HG03196 (cell line): ENCODE results near the gene C20orf144.

ENCODE experiments used
- ATAC-seq: cut with Tn5 transposase; IDR thresholded peaks from one replicate; pipeline ENCODE4 v1.9.1; 2021; ENCODE audit not compliant: unreplicated experiment

The C20orf144 gene

DNA sequence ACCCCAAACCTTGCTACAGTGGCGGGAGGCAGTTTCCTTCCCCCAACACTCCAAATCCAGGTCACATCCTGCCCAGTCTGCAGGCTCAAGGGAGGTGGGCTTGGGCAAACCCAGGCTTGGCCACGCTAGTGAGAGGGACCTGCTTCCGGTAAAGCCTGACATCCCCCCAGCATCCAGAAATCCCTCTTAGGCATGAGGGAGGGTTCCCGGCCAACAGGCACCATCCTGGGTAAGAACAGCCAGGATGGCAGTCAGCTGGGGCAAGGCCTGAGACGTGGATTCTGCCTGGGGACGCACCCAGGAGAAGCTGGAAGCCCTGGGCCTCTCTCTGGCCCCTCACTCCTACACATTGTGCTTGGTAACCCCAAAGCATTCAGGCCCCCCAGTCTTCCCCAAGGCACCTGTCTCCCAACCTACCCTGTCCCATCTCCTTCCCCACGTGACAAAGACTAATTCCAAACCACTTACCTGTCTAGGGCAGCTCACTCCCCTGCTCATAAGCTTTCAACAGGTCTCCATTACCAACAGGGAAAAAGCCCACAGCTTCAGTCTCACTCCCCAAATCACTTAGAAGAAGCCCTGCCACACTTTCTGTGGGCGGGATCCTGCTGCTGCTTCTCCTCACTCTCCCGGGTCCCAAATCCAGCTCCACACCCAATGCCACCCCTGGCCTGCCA is 2.1 kb downstream of the C20orf144 start:
- no peak for ATAC-seq

DNA sequence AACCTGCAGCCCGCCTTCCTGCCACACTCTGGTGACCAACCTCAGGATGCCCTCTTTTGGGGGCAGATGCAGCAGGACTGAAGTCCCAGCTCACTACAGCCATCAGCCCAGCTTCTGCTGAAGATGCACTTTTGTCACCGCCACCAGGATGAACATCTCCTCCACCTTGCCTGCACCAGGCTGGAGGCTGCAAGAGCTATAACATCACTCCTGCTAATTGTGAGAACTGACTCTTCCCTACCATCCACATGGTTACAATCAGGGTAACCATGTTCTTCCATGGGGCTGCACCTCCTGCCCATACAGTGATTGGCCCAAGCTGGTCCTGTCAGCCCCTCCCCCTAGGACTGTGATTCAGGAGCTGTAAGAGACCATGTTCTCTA is 2.6 kb downstream of the C20orf144 start:
- ATAC-seq: no peak

DNA sequence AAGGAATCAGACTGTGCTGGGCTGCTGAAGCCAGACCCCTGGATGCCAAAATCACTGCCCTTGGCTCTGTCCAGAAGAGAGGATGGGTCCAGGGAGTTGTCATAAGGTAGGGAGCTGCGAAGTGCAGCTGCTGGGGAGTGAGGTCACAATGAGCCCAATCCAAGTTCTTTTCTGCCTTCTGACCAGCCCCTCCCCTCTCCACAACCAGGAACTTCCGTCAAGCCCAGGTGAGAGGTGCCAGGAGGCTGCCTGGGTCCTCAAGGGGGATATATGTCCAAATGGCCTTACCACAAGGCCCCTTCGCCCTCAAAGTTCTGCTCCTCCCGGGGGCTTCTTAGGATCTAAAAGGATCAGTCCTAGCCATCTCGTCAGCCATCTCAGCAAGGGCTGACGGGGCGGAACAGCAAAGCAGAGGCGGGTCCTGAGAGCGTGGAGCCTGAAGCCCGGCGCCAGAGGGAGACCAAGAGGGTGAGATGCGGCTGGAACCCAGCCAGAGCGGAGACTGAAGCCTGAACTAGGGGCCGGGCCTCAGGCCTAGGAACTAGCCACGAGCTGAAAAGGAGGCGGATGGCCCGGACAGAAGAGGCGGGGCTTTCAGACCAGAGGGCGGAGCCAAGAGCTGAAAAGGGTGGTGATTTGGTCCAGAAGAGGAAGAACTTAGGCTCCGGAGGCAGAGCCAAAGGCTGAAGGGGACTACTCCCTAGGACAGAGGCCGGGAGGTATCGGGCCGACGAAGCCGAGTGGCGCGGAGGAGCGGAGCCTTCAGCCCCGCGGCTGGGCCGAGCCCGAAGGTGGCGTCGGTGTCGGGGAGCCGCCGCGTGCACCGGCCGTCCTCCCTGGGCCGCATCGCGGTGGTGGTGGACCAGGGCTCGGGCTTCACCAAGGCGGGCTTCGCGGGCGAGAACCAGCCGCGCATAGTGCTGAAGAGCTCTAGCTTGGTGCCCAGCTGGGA is 4.4 kb downstream of the C20orf144 start, which contains the start of gene ACTL10:
Gene ACTL10, plus strand, starts transcription at position 651 of the 952 bp plus-strand sequence. CDS start 555 bp downstream, outside the sequence.
- ATAC-seq: peak; percentile 58

DNA sequence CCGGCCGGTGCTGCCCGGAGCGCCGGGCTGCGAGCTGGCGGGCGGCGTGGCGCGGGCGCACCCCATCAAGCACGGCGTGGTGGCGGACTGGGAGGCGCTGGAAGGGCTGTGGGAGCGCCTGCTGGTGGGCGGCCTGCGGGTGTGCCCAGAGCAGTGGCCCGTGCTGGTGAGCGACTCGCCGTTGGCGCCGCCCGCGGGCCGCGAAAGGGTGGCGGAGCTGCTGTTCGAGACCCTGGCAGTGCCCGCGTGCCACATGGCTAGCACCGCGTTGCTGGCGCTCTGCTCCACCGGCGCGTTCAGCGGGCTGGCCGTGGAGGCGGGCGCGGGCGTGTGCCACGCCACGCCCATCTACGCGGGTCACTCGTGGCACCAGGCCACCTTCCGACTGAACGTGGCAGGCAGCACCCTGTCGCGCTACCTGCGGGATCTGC is 5.1 kb downstream of the C20orf144 start:
- peak; percentile 2 for ATAC-seq

DNA sequence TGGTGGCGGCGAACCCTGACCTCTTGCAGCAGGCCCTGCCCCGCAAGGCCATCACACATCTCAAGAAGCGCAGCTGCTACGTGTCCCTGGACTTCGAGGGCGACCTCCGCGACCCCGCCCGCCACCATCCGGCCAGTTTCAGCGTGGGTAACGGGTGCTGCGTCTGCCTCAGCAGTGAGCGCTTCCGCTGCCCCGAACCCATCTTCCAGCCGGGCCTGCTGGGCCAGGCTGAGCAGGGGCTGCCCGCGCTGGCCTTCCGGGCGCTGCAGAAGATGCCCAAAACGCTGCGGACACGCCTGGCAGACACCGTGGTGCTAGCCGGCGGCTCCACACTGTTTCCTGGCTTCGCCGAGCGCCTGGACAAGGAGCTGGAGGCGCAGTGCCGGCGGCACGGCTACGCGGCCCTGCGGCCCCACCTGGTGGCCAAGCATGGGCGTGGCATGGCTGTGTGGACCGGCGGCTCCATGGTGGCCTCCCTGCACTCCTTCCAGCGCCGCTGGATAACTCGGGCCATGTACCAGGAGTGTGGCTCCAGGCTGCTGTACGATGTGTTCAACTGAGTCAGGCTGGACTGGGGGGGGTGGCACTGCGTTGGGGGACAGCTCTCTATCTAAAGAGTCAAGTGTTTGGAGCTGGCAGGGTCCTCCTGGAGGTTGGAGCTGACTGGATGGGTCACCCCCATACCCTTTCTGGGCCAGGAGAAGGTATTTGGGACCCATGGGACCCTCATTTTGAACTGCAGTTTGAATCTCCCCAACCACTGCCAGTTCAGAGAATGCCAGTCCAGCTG is 5.7 kb downstream of the C20orf144 start:
- ATAC-seq: peak; percentile 42

DNA sequence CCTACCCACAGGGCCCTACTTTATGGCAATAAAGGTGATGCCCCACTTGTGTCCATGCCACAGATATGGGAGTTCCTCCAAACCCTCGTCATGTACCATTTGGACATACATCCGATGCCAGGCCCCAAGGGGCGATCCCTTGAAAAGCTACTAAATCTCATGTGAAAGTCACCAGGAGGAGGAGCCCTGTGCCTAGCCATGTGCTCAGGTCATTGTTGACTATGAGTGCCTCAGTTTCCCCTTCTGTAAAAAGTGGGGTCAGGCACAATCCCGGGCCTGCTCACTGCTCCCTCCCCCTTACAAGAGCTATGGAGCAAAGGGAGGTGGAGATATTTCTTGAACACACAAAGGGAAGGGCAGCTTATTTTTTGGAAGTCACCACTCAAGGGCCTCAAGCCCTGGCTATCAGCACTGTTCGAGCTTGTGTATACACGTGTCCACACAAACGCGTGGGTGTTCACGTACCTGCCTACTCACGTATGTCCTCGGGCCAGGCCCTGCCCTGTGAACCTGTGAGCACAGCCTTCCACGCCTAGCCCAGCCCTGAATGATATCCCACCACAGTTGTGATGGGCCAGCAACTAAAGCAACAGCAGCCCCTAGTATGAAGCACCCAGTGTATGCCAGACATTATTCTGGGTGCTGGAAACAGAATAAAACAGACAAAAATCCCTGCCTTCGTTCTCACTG is 6.5 kb downstream of the C20orf144 start:
- no peak for ATAC-seq

DNA sequence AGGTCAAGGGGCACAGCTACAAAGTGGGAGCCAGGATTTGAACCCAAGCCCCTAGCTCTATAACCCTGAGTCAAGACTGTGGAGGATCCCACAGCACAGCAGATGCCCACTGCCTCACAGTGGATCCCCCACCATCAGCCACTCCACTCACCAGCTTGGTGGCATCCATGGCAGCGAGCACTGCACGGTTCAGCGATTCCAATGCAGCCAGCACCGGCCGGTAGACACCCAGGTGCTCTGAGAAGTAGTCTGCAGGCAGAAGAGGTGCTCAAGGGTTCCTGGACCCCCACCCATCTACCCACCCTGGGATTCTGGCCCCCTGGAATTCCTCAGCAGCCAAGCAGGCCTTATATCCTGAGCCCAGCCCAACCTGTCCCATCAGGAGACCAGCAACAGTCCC is 7.1 kb downstream of the C20orf144 start:
- ATAC-seq: no peak

DNA sequence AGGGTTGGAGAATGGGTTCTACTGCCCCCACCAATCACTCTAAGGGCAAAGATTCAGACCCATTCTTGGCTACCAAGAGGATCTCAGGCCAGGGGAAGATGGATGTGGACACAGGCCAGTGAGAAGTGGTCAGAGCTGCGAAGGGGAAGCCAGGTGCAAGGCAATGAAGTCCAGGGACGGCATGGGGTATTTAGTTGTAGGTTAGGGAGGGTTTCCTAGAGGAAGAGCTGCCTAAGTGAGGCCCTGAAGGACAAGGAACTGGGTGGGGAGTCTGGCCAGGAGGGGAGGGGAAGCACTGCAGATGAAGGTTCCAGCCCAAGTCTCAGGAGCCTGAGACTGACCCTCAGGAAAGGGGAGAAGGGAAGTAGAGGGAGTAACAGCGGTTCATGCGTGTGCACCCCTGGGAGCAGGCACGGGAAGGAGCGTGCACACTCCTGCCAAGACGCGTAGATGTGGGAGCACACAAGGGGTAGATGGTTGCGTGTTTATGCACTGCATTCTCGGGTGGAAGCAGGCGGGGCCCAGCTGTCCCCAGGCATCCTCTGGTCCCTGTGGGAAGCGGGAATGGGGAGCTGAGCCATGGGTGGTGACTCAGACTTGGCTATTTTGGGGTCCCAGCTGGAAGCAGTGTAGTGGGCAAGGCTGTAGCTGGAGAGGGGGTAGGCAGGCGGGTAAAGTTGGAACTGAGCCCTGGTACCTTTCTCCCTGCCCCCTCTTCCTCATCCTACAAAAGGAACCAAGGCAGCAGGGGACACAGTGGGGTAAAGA is 7.9 kb downstream of the C20orf144 start:
- no peak for ATAC-seq

DNA sequence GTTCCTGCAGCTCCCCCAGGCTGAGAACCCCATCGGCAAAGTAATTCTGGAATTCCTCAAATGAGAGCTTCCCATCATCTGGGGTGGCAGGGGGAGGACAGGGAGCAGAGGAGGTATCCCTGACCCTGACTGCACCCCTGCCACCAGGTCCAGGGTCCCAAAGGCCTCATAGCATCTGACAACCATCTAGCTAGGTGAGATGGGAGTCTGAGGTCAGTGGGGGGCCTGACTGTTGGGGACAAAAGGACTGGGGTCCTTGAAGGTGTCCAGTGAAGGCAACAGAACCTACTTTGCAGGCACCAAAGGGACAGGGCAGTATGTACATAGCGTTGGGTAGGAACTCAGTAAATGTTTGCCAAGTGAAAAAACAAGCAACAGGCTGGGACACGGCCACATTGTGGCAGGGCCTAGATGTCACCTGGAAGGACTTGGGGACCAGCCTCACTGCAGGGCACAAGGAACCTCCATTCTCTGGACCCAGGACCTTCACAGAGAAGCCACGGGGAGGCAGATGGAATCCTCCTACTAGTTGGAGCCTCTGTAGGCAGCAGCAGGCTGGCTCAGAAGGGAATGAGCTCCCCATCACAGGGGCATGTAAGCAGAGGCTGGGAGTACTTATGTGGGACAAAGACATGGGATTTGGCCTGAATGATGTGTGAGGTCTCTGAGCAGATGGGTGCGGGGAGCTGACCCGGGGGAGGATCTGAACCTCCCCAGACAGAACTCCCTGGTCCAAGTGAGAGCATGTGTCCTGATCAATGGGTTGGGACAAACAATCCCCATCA is 8.8 kb downstream of the C20orf144 start:
- ATAC-seq: no peak

DNA sequence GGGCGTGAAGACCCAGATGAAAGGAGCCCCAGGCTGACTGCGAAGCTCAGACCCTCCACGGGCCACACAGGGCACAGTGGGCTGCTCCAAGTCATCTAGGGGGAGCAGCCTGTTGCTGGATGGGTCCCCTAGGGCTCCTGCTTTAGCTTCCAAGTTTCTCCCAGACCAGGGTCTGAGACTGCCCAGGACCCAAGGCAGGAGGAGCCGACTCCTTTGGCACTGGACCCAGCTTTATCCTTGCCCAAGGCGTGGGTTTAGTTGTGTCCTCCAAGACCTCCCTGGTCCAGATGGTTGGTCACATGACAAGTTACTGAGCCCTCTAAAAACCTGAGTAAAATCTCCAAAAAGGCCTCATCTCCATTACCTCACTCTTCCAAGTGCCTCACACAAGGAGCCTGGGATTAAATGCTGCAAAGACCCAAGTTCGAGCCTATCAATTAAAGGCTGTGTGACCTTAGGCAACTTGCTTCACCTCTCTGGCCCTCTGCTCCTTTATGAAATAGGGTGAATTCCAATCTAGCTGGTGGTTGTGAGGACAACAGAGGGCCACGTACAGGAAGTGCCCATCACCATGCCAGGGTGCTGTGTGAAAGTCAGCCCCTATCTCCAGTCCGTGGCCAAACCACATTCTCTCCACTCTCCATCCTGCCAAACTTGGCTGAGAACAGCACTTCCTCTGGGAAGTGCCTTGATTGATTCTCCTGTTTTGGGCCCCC is 9.6 kb downstream of the C20orf144 start:
- no peak for ATAC-seq

DNA sequence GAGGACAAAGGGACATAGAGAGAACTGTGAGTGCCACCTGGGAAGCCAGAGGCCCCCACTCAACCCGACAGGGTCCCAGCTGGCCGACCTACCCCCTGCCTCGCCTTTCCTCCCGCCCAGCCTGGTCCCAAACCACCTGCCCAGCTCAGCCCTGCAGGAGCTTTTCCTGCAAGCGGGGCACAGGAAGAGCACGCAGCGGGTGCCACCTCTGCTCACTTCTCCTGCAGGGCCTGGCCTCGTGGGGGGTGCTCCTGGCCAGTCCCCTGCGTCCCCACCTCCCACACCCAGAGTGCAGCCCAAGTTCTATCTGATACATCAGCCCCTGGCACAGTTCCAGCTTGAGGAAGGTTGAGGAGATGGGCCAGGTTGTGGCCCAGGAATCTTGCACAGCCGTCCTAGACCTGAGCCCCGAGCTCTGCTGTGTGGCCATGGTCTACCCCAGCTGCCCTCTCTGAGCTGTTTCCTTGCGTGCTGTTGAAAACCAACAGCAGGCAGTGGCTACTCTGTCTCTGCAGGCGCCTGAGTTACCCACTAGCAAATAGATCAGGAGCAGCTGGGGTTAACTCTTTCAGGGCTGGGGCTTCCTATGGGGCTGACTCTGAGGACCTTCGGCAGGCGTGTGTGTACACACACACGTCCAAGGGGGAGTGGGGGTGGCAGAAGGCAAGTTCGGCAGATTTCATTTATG is 10.4 kb downstream of the C20orf144 start:
- no peak for ATAC-seq

DNA sequence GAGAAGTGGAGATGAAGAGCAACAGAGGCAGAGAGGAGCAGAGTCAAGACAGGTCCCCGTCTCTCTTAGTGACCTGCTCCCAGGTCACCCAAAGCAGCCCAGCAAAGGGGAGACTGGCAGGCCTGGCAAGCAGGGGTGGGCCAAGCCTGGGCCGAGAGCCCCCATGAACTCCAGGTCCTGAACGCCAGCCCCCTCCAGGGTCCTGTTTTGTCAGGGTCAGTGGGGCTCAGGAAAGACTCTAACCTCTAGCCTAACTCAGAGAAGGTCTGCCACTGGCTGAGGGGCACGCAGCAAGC is 10.9 kb downstream of the C20orf144 start:
- ATAC-seq: no peak

DNA sequence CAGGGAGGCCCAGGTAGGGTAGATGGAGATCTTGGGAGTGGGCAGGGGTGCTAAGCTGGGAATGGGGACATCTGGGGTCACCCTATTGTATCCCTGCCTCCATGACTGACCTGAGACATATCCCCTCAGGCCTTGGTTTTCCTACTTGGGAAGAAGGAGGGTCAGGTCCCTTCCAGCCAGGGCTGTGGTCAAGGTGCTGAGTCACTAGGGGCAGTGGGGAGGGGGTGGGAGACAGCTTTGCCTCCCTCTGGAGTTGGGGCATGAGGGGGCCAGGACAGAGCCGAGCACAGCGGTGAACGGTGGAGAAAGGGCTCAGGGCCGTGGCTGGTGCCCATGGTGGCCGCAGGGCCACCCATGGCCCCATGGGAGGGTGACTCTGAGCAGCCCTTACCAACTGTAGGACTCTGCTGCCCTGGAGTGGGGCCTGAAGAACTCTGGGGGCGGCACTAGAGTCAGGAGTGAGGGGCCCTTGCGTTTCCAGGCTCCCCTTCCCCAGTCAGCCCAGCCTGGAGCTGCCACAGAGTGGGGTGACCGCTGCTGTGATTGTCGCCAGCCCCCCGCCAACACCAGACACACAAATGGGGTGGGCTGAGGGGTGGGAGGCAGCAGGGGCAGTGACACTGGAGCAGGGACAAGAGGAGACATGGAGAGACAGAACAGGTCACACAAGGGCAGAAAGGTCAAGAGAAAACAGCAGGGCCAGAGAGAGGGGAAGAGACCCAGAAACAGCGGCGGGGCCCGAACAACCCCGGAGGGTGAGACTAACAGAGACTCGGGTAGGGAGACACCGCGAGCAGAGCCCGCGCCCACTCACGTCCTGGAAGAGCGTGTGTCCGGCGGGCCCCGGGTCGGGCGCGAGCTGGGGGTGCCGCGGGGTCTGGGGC is 11.5 kb downstream of the C20orf144 start:
- no peak for ATAC-seq

DNA sequence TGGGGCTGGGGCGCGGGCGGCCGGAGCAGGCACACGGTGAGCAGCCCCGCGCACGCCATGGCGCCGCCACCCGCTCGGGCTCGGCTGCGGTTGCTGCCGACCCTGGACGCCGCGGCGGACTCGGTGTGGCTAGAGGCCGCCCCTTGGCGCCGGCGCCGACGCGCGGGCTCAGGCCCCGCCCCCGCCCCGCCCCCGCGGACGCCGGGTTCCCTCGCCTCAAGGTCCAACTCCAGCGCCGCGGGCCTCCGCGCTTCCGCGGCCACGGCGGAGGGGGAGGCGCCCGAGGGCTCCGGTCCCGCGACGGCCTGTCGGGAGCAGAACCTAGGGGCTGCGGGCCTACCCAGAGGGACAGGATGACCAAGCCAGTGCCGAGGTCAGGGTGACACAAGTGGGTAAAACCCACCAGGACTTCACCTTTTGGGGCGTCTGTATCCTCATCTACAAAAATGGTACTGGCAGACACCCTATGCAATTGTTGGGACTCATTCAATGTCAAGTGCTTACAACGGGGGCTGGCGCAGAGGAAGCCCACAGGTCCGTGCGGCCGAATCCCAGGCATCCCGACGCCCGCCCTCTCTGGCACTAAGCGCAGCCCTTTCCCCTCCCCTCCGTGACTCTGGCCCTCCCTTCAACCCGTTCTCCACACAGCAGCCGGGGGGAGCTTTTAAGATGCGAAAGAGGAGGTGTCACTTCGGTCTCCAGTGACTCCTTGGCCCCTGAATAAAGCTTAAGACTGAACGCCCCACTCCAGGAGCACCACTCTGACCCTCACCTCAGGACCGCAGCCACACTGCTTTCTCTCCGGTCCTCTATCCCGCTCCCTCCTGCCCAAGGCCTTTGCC is 12.4 kb downstream of the C20orf144 start, which contains the start of gene NECAB3:
Gene NECAB3, minus strand, starts transcription at position 135 of the 842 bp plus-strand sequence. Its CDS starts 76 bp downstream, at position 59.
- ATAC-seq: peak; percentile 35

DNA sequence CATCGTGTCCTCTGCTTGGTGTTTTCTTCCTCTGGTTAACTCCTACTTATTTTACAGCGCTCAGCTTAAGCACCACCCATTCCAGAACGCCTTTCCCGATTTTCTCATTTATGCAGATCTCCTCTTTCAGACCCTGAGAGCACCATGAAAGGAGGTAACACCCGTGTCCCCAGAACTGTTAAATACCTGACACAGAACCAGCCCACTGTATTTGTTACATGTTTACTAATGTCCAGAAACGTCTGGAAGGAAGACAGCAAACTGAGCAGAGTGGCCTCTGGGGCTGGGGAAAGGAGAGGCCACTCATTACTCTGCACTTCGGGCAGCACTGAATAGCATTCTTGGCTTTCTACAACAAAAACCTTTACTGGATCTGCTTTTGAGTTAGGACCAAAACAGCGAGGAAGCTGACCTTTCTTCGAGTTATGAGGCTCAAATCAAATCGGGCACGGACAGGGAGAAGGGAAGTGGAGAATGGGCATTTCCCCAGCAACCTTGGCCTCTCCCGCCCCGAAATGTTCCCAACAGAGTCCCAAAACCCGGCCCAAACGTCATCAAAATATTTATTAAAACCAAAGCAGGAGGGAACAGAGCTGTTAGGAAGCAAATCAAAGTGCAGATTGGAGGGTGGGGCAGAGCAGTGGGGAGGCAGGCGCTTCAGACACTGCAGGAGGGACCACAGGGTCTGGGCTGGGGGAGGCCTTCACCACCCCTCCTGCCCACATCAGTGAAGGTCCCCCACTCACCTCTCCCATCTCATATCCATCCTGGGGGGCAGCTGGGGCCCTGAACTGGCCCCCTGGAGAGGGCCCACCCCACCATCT is 13.2 kb downstream of the C20orf144 start:
- ATAC-seq: no peak
